ENCODE data around the gene CRHR2.

Gene CRHR2

GRCh38 chr7:30674876-30675275 is 7.4 kb downstream of the CRHR2 start:
- no peak for DNase-seq

- no peak for DNase-seq
Measured at GRCh38 chr7:30674420-30674819, 7.8 kb downstream of the CRHR2 start.

GRCh38 chr7:30671793-30672465 is 10.3 kb downstream of the CRHR2 start:
- no peak for DNase-seq

- DNase-seq, result no peak
Measured at GRCh38 chr7:30668102-30668501, 14.2 kb downstream of the CRHR2 start.

- DNase-seq, result no peak
Measured at GRCh38 chr7:30667172-30667571, 15.1 kb downstream of the CRHR2 start.

GRCh38 chr7:30665449-30665848 is 16.8 kb downstream of the CRHR2 start:
- DNase-seq, result no peak

- no peak for DNase-seq
Measured at GRCh38 chr7:30665043-30665442, 17.2 kb downstream of the CRHR2 start.

GRCh38 chr7:30664184-30664885 is 17.9 kb downstream of the CRHR2 start:
- DNase-seq, result no peak

- no peak for DNase-seq
Measured at GRCh38 chr7:30663414-30663813, 18.8 kb downstream of the CRHR2 start.

GRCh38 chr7:30662431-30662939 is 19.8 kb downstream of the CRHR2 start:
- DNase-seq, result no peak

- DNase-seq, result no peak
Measured at GRCh38 chr7:30661926-30662325, 20.3 kb downstream of the CRHR2 start.

- DNase-seq, result no peak
Measured at GRCh38 chr7:30660331-30661255, 21.7 kb downstream of the CRHR2 start.

GRCh38 chr7:30659312-30659711 is 22.9 kb downstream of the CRHR2 start:
- DNase-seq, result no peak

GRCh38 chr7:30658479-30659074 is 23.7 kb downstream of the CRHR2 start:
- DNase-seq, result no peak

GRCh38 chr7:30657131-30657530 is 25.1 kb downstream of the CRHR2 start:
- DNase-seq, result no peak

GRCh38 chr7:30656006-30656957 is 26.0 kb downstream of the CRHR2 start:
- no peak for DNase-seq

GRCh38 chr7:30655096-30655970 is 26.9 kb downstream of the CRHR2 start:
- DNase-seq, result no peak

GRCh38 chr7:30654296-30655090 is 27.8 kb downstream of the CRHR2 start:
- DNase-seq, result no peak

- DNase-seq, result no peak
Measured at GRCh38 chr7:30652698-30653641, 29.3 kb downstream of the CRHR2 start.

All from CD4-positive, alpha-beta T cell treated with Interleukin-21 for 1 hour (primary cell).